SK-N-SH treated with all-trans-retinoic acid at 6 μM for 48 hours (cell line): ENCODE results near the gene TRIP11.

Source experiments
- BACH2 ChIP-seq: fragments of 250-450 bp; sonication (Bioruptor Pico); IDR thresholded peaks from 2 replicates; pipeline ENCODE4 v1.9.0; 2021; ENCODE audit warnings: mild to moderate bottlenecking, borderline replicate concordance
- PATZ1 ChIP-seq: fragments of 250-450 bp; sonication (Bioruptor Pico); IDR thresholded peaks from 2 replicates; pipeline ENCODE4 v1.8.0; 2020; ENCODE audit warnings: mild to moderate bottlenecking, moderate library complexity, borderline replicate concordance
- PPARA ChIP-seq: fragments of 250-450 bp; sonication (Bioruptor Pico); IDR thresholded peaks from 2 replicates; pipeline ENCODE4 v1.5.0; 2020; ENCODE audit warnings: mild to moderate bottlenecking, borderline replicate concordance
- RARB ChIP-seq: fragments of 250-450 bp; sonication (Bioruptor Pico); IDR thresholded peaks from 2 replicates; pipeline ENCODE4 v1.8.0; 2021; ENCODE audit warnings: mild to moderate bottlenecking, moderate library complexity
- SNAI2 ChIP-seq: fragments of 250-450 bp; sonication (Bioruptor Pico); IDR thresholded peaks from 2 replicates; pipeline ENCODE4 v1.5.0; 2020; ENCODE audit warnings: mild to moderate bottlenecking, moderate library complexity
- TCF4 ChIP-seq: fragments of 250-450 bp; sonication (Bioruptor Pico); IDR thresholded peaks from 2 replicates; pipeline ENCODE4 v1.8.0; 2021; ENCODE audit warnings: mild to moderate bottlenecking, moderate library complexity, borderline replicate concordance
- ZFP3 ChIP-seq: fragments of 250-450 bp; sonication (Bioruptor Pico); IDR thresholded peaks from 2 replicates; pipeline ENCODE4 v1.5.0; 2020; ENCODE audit warnings: mild to moderate bottlenecking, moderate library complexity
- ZFP30 ChIP-seq: fragments of 450-650 bp; formaldehyde crosslinking; IDR thresholded peaks from 2 replicates; pipeline ENCODE4 v1.5.0; 2022; ENCODE audit warnings: mild to moderate bottlenecking, moderate library complexity
- ZNF565 ChIP-seq: fragments of 450-650 bp; formaldehyde crosslinking; conservative IDR thresholded peaks from 2 replicates; pipeline ENCODE4 v1.5.0; 2020; ENCODE audit warnings: low read depth, mild to moderate bottlenecking, moderate library complexity
- ZNF70 ChIP-seq: fragments of 450-650 bp; formaldehyde crosslinking; IDR thresholded peaks from 2 replicates; pipeline ENCODE4 v1.5.0; 2020; ENCODE audit warnings: mild to moderate bottlenecking, moderate library complexity
- TF ChIP-seq, protein P1 (sequence below): fragments of 250-450 bp; sonication (Bioruptor Pico); IDR thresholded peaks from 2 replicates; pipeline ENCODE4 v1.5.0; 2020; ENCODE audit warnings: mild to moderate bottlenecking, moderate library complexity
- TF ChIP-seq, protein P2 (sequence below): fragments of 250-450 bp; sonication (Bioruptor Pico); IDR thresholded peaks from 2 replicates; pipeline ENCODE4 v1.5.1; 2021; ENCODE audit warnings: mild to moderate bottlenecking, moderate library complexity
- TF ChIP-seq, protein P3 (sequence below): fragments of 250-450 bp; sonication (Bioruptor Pico); IDR thresholded peaks from 2 replicates; pipeline ENCODE4 v1.5.1; 2020; ENCODE audit warnings: low read depth, mild to moderate bottlenecking, moderate library complexity
- TF ChIP-seq, protein P4 (sequence below): fragments of 250-450 bp; sonication (Bioruptor Pico); IDR thresholded peaks from 2 replicates; pipeline ENCODE4 v1.8.0; 2021; ENCODE audit warnings: low read depth, mild to moderate bottlenecking, moderate library complexity, borderline replicate concordance

GRCh38 chr14:91997492-91997891 is 42.4 kb downstream of the TRIP11 start:
- TF ChIP-seq TCF4 (CRISPR knock-in tag) = no peak
- TF ChIP-seq PATZ1 (CRISPR knock-in tag) = no peak
- no peak for TF ChIP-seq ZFP3 (CRISPR knock-in tag)
- TF ChIP-seq, protein P1, sequence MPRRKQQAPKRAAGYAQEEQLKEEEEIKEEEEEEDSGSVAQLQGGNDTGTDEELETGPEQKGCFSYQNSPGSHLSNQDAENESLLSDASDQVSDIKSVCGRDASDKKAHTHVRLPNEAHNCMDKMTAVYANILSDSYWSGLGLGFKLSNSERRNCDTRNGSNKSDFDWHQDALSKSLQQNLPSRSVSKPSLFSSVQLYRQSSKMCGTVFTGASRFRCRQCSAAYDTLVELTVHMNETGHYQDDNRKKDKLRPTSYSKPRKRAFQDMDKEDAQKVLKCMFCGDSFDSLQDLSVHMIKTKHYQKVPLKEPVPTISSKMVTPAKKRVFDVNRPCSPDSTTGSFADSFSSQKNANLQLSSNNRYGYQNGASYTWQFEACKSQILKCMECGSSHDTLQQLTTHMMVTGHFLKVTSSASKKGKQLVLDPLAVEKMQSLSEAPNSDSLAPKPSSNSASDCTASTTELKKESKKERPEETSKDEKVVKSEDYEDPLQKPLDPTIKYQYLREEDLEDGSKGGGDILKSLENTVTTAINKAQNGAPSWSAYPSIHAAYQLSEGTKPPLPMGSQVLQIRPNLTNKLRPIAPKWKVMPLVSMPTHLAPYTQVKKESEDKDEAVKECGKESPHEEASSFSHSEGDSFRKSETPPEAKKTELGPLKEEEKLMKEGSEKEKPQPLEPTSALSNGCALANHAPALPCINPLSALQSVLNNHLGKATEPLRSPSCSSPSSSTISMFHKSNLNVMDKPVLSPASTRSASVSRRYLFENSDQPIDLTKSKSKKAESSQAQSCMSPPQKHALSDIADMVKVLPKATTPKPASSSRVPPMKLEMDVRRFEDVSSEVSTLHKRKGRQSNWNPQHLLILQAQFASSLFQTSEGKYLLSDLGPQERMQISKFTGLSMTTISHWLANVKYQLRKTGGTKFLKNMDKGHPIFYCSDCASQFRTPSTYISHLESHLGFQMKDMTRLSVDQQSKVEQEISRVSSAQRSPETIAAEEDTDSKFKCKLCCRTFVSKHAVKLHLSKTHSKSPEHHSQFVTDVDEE (CRISPR knock-in tag) = no peak
- TF ChIP-seq ZNF565 (CRISPR knock-in tag) = no peak
- TF ChIP-seq ZNF70 = no peak
- TF ChIP-seq RARB (CRISPR knock-in tag) = no peak
- TF ChIP-seq, protein P2, sequence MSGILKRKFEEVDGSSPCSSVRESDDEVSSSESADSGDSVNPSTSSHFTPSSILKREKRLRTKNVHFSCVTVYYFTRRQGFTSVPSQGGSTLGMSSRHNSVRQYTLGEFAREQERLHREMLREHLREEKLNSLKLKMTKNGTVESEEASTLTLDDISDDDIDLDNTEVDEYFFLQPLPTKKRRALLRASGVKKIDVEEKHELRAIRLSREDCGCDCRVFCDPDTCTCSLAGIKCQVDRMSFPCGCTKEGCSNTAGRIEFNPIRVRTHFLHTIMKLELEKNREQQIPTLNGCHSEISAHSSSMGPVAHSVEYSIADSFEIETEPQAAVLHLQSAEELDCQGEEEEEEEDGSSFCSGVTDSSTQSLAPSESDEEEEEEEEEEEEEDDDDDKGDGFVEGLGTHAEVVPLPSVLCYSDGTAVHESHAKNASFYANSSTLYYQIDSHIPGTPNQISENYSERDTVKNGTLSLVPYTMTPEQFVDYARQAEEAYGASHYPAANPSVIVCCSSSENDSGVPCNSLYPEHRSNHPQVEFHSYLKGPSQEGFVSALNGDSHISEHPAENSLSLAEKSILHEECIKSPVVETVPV (CRISPR knock-in tag) = no peak
- TF ChIP-seq, protein P3, sequence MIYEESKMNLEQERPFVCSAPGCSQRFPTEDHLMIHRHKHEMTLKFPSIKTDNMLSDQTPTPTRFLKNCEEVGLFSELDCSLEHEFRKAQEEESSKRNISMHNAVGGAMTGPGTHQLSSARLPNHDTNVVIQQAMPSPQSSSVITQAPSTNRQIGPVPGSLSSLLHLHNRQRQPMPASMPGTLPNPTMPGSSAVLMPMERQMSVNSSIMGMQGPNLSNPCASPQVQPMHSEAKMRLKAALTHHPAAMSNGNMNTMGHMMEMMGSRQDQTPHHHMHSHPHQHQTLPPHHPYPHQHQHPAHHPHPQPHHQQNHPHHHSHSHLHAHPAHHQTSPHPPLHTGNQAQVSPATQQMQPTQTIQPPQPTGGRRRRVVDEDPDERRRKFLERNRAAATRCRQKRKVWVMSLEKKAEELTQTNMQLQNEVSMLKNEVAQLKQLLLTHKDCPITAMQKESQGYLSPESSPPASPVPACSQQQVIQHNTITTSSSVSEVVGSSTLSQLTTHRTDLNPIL (CRISPR knock-in tag) = no peak
- no peak for TF ChIP-seq ZFP30 (CRISPR knock-in tag)
- TF ChIP-seq PPARA = no peak
- TF ChIP-seq, protein P4, sequence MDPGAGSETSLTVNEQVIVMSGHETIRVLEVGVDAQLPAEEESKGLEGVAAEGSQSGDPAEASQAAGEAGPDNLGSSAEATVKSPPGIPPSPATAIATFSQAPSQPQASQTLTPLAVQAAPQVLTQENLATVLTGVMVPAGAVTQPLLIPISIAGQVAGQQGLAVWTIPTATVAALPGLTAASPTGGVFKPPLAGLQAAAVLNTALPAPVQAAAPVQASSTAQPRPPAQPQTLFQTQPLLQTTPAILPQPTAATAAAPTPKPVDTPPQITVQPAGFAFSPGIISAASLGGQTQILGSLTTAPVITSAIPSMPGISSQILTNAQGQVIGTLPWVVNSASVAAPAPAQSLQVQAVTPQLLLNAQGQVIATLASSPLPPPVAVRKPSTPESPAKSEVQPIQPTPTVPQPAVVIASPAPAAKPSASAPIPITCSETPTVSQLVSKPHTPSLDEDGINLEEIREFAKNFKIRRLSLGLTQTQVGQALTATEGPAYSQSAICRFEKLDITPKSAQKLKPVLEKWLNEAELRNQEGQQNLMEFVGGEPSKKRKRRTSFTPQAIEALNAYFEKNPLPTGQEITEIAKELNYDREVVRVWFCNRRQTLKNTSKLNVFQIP (CRISPR knock-in tag) = no peak
- TF ChIP-seq SNAI2 (CRISPR knock-in tag) = no peak
- TF ChIP-seq BACH2 (CRISPR knock-in tag) = no peak
